Measurements from ENCODE around the gene PLEKHO1. TPM values are rescaled to one million over a fixed set of nuclear protein-coding genes. Genes with fewer than 3 reads are reported as not detected.

Gene PLEKHO1
- total and polyA plus RNA-seq, 2 of the 4 experiments (the other 2 are of a cell fraction): 51.4 to 56.0 TPM

DNA sequence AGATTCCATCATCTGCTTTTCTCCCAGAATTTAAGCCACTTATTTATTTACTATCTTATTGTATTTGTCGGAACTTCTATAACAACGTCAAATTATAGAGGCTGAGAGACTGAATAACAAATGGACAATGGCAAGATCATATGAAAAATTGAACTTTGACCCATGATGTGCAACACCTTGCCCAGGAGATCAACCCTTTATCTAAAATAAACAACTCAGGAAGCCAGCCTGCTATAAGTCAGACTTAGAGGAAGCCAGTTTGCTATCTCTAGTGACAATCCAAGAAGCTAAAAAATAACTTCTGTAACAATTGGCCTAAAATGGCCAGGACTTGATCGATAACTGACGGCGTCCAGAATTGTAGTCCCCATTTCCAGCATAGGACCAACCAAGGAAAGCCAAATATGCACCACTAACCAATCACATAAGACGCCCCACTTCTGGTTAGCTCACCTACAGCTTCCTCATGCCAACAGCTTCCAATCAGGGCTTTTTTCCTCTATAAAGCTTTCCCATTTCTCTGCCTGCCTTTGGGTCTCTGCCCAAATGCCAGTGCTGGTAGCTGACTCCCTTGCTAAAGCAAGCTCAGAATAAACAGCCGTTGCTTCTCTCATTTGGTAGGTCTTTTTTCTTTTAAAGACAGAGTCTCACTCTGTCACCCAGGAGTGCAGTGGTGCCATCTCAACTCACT lies 57.7 kb downstream of the PLEKHO1 start:
- intact Hi-C loops (cut with micrococcal nuclease): no loop called here
- Histone ChIP-seq H3K9me3 (ENCODE audit: control insufficient read depth, insufficient read depth, low read length) (no peaks in the 10 kb centered on the region), H2AFZ (replicated peaks; ENCODE audit: low read length, poor library complexity) (no peak overlapping the region), H3K36me3 (ENCODE audit: control insufficient read depth, insufficient read depth, low read length) (no peaks in the 10 kb centered on the region), H3K4ac (ENCODE audit: low read depth, low read length) (no peak overlapping the region), H3K9me1 (ENCODE audit: insufficient read depth, low read length) (0 out of 2 replicates have a peak, but pooled peaks cover 3% of the 10 kb centered on the region), H2BK120ac (ENCODE audit: low read depth, low read length) (no peak overlapping the region), H2AK5ac (ENCODE audit: low read depth, low read length) (no peak overlapping the region), H3K4me2 (ENCODE audit: low read depth, low read length) (no peak overlapping the region), H4K5ac (ENCODE audit: low read depth, low read length) (no peak overlapping the region), H3K18ac (ENCODE audit: low read depth, low read length) (no peak overlapping the region), H3K9ac (ENCODE audit: low read depth, low read length) (no peak overlapping the region), H2AK9ac (replicated peaks; ENCODE audit: low read depth, low read length, poor library complexity) (no peak overlapping the region), H3K79me1 (ENCODE audit: low read depth in 1 of 2, low read length in 2 of 2) (no peaks in the 10 kb centered on the region), H3K56ac (ENCODE audit: extremely low read depth, insufficient read depth, low read length) (no peak overlapping the region), H3K27ac (ENCODE audit: insufficient read depth, low read length) (no peak overlapping the region), H3K27me3 (ENCODE audit: control insufficient read depth, insufficient read depth, low read length) (no peaks in the 10 kb centered on the region), H3K14ac (replicated peaks; ENCODE audit: low read depth, low read length) (no peak overlapping the region), H3K4me3 (ENCODE audit: insufficient read depth, low read depth, low read length) (no peak overlapping the region), H2BK15ac (ENCODE audit: low read depth, low read length) (no peak overlapping the region), H4K20me1 (ENCODE audit: insufficient read depth, low read length) (no peaks in the 10 kb centered on the region), H2BK5ac (ENCODE audit: low read depth, low read length, poor library complexity, severe bottlenecking) (no peak overlapping the region), H3K23ac (ENCODE audit: low read depth, low read length) (no peak overlapping the region), H3K4me1 (ENCODE audit: control insufficient read depth, insufficient read depth, low read length) (no peaks in the 10 kb centered on the region), H4K8ac (ENCODE audit: low read depth in 2 of 2, low read length in 2 of 2) (no peak overlapping the region), H4K91ac (ENCODE audit: insufficient read depth, low read depth, low read length) (no peak overlapping the region), H2BK20ac (ENCODE audit: low read depth, low read length) (no peak overlapping the region)
- 86% methylated on average over 1 of the region's 7 CpGs; no CpG with 5 or more reads in 1 of the 2 experiments for WGBS, 2 experiments (ENCODE audit: extremely low coverage in 2 of 2, insufficient read length in 1 of 2)
- ChIA-PET POLR2A (ENCODE audit: unreplicated experiment) (no interaction called here), CTCF (no interaction called here)
- in situ Hi-C loops (cut with MboI; ENCODE audit: low sequenced_read_pairs): no loop called here
- no TSS peak for BruUV-seq (replicated peaks)
- ATAC-seq (ENCODE audit: low read depth) (no peak), DNase-seq (no peak)
- TF ChIP-seq FOS (IDR thresholded peaks at IDR 0.05; ENCODE audit: low read depth, low read length) (no peak), BHLHE40 (IDR thresholded peaks at IDR 0.05; ENCODE audit: low read depth, low read length) (no peak), SMC3 (IDR thresholded peaks at IDR 0.05; ENCODE audit: low read depth, low read length) (no peak), RAD21 (IDR thresholded peaks at IDR 0.05; ENCODE audit: low read length) (no peak), MAFK (IDR thresholded peaks at IDR 0.05; ENCODE audit: low read depth, low read length) (no peak), CHD1 (IDR thresholded peaks at IDR 0.05; ENCODE audit: low read depth, low read length) (no peak), CEBPB (IDR thresholded peaks at IDR 0.05; ENCODE audit: low read depth, low read length) (no peak), POLR2A (IDR thresholded peaks at IDR 0.05; ENCODE audit: low read depth, low read length) (no peak), MAZ (IDR thresholded peaks at IDR 0.05; ENCODE audit: borderline replicate concordance, low read depth, low read length) (no peak)
- TF ChIP-seq, protein P1, sequence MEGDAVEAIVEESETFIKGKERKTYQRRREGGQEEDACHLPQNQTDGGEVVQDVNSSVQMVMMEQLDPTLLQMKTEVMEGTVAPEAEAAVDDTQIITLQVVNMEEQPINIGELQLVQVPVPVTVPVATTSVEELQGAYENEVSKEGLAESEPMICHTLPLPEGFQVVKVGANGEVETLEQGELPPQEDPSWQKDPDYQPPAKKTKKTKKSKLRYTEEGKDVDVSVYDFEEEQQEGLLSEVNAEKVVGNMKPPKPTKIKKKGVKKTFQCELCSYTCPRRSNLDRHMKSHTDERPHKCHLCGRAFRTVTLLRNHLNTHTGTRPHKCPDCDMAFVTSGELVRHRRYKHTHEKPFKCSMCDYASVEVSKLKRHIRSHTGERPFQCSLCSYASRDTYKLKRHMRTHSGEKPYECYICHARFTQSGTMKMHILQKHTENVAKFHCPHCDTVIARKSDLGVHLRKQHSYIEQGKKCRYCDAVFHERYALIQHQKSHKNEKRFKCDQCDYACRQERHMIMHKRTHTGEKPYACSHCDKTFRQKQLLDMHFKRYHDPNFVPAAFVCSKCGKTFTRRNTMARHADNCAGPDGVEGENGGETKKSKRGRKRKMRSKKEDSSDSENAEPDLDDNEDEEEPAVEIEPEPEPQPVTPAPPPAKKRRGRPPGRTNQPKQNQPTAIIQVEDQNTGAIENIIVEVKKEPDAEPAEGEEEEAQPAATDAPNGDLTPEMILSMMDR (conservative IDR thresholded peaks at IDR 0.05; ENCODE audit: low read depth, low read length): no peak
- TF ChIP-seq, protein P2, sequence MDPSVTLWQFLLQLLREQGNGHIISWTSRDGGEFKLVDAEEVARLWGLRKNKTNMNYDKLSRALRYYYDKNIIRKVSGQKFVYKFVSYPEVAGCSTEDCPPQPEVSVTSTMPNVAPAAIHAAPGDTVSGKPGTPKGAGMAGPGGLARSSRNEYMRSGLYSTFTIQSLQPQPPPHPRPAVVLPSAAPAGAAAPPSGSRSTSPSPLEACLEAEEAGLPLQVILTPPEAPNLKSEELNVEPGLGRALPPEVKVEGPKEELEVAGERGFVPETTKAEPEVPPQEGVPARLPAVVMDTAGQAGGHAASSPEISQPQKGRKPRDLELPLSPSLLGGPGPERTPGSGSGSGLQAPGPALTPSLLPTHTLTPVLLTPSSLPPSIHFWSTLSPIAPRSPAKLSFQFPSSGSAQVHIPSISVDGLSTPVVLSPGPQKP (IDR thresholded peaks at IDR 0.05; ENCODE audit: borderline replicate concordance, low read depth, low read length): no peak
- dilution Hi-C loops (cut with HindIII; ENCODE audit: low sequenced_read_pairs, unreplicated experiment): no loop called here
